IMR-90 (cell line): Measurements from ENCODE around the gene DDX21.

Source experiments
- BHLHE40 ChIP-seq: fragments of 150-350 bp; IDR thresholded peaks from 2 replicates; pipeline ENCODE4 v1.6.1; 2016; ENCODE audit warnings: mild to moderate bottlenecking, low read depth, low read length
- CEBPB ChIP-seq: IDR thresholded peaks from 2 replicates; pipeline ENCODE4 v1.6.1; 2012; ENCODE audit warnings: low read depth, low read length, improper control_type of control experiment
- CHD1 ChIP-seq: IDR thresholded peaks from 2 replicates; pipeline ENCODE4 v1.6.1; 2012; ENCODE audit warnings: low read depth, low read length, improper control_type of control experiment
- CTCF ChIP-seq: conservative IDR thresholded peaks from 2 replicates; pipeline ENCODE4 v1.5.1; 2012; ENCODE audit warnings: mild to moderate bottlenecking, low read depth, low read length, improper control_type of control experiment
- ELK1 ChIP-seq: fragments of 150-350 bp; IDR thresholded peaks from 2 replicates; pipeline ENCODE4 v1.6.1; 2016; ENCODE audit warnings: low read depth, mild to moderate bottlenecking, low read length, moderate library complexity, borderline replicate concordance
- FOS ChIP-seq: fragments of 150-350 bp; IDR thresholded peaks from 2 replicates; pipeline ENCODE4 v1.6.1; 2016; ENCODE audit warnings: low read depth, low read length
- MAFK ChIP-seq: IDR thresholded peaks from 2 replicates; pipeline ENCODE4 v1.6.1; 2012; ENCODE audit warnings: low read depth, low read length, improper control_type of control experiment
- MAZ ChIP-seq: IDR thresholded peaks from 2 replicates; pipeline ENCODE4 v1.6.1; 2012; ENCODE audit warnings: low read depth, mild to moderate bottlenecking, low read length, improper control_type of control experiment, moderate library complexity, borderline replicate concordance
- POLR2A ChIP-seq: IDR thresholded peaks from 2 replicates; pipeline ENCODE4 v1.6.1; 2012; ENCODE audit warnings: mild to moderate bottlenecking, low read depth, low read length
- RAD21 ChIP-seq: IDR thresholded peaks from 2 replicates; pipeline ENCODE4 v1.6.1; 2012; ENCODE audit warnings: low read length, improper control_type of control experiment
- RFX5 ChIP-seq: IDR thresholded peaks from 2 replicates; pipeline ENCODE4 v1.8.0; 2012; ENCODE audit warnings: low read depth, mild to moderate bottlenecking, low read length, moderate library complexity
- SMC3 ChIP-seq: fragments of 150-350 bp; IDR thresholded peaks from 2 replicates; pipeline ENCODE4 v1.6.1; 2016; ENCODE audit warnings: low read depth, mild to moderate bottlenecking, antibody characterized with exemption, low read length, moderate library complexity
- USF2 ChIP-seq: fragments of 150-350 bp; IDR thresholded peaks from 2 replicates; pipeline ENCODE4 v1.6.1; 2017; ENCODE audit warnings: mild to moderate bottlenecking, antibody characterized with exemption, low read length, low read depth

GRCh38 chr10:68963151-68963550, 7.2 kb downstream of the DDX21 start:
- TF ChIP-seq POLR2A (no peak), SMC3 (no peak), CTCF (no peak), RAD21 (no peak), CHD1 (no peak), USF2 (no peak), CEBPB (no peak), RFX5 (no peak), FOS (no peak), BHLHE40 (no peak), ELK1 (no peak), MAZ (no peak), MAFK (no peak)
